Coronary artery (tissue), 2 donors: ENCODE data around the gene PTPRZ1.

Experiments
- DNase-seq: peaks from one replicate; pipeline ENCODE4 v3.0.0-alpha.2; 2017; ENCODE audit warnings: low spot score
- H3K27ac ChIP-seq, 2 donors: fragments of 200-600 bp; sonication (generic); one replicate each; pipeline ENCODE4 v1.5.1; 2016 to 2019
- H3K4me3 ChIP-seq: fragments of 200-600 bp; sonication (generic); 2 replicates; pipeline ENCODE4 v1.5.1; 2016; ENCODE audit warnings: mild to moderate bottlenecking, moderate library complexity
- TF ChIP-seq, protein P1 (sequence below): fragments of 200-600 bp; sonication (generic); IDR thresholded peaks from one replicate; pipeline ENCODE4 v1.5.1; 2019; ENCODE audit warnings: antibody characterized with exemption

Gene PTPRZ1

DNA sequence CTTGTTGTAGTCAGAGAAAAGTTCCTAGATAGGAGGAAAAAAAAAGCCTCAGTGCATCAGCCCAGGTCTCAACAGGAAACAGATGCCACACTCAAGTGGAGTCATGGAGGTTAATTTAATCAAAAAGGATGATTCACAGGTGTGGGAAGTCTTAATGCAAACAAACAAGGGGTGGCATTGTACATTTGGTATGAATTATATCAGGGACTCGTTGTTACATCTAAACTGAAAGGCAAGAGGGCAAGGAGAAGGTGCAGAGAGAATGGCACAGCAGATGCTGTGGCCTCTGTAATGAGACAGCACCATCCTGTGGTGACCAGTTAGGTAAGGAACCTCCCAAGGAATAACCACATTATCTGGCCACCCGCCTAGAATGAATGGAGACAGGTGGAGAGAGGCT is 133.7 kb downstream of the PTPRZ1 start:
- TF ChIP-seq, protein P1, sequence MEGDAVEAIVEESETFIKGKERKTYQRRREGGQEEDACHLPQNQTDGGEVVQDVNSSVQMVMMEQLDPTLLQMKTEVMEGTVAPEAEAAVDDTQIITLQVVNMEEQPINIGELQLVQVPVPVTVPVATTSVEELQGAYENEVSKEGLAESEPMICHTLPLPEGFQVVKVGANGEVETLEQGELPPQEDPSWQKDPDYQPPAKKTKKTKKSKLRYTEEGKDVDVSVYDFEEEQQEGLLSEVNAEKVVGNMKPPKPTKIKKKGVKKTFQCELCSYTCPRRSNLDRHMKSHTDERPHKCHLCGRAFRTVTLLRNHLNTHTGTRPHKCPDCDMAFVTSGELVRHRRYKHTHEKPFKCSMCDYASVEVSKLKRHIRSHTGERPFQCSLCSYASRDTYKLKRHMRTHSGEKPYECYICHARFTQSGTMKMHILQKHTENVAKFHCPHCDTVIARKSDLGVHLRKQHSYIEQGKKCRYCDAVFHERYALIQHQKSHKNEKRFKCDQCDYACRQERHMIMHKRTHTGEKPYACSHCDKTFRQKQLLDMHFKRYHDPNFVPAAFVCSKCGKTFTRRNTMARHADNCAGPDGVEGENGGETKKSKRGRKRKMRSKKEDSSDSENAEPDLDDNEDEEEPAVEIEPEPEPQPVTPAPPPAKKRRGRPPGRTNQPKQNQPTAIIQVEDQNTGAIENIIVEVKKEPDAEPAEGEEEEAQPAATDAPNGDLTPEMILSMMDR, result no peak
- H3K4me3 ChIP-seq, result no peak overlapping the region
- H3K27ac ChIP-seq, result no peak overlapping the region
- DNase-seq, result no peak

DNA sequence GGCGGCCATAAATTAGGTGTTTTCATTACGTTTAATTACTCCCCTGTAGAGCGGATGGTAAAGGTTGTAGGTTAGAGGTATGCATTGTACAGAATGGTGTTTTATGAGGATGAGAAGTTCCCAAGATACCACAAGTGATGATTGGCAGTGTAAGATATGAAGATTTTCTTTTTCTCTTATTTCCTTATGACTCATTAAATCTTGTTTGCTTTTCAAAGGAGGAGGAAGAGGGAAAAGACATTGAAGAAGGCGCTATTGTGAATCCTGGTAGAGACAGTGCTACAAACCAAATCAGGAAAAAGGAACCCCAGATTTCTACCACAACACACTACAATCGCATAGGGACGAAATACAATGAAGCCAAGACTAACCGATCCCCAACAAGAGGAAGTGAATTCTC is 137.2 kb downstream of the PTPRZ1 start:
- TF ChIP-seq, protein P1, result no peak
- no peak for DNase-seq
- no peak overlapping the region for H3K4me3 ChIP-seq
- no peak overlapping the region for H3K27ac ChIP-seq

DNA sequence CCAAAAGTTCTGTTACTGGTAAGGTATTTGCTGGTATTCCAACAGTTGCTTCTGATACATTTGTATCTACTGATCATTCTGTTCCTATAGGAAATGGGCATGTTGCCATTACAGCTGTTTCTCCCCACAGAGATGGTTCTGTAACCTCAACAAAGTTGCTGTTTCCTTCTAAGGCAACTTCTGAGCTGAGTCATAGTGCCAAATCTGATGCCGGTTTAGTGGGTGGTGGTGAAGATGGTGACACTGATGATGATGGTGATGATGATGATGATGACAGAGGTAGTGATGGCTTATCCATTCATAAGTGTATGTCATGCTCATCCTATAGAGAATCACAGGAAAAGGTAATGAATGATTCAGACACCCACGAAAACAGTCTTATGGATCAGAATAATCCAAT is 140.1 kb downstream of the PTPRZ1 start:
- no peak overlapping the region for H3K4me3 ChIP-seq
- no peak for DNase-seq
- no peak overlapping the region for H3K27ac ChIP-seq
- TF ChIP-seq, protein P1, result no peak

DNA sequence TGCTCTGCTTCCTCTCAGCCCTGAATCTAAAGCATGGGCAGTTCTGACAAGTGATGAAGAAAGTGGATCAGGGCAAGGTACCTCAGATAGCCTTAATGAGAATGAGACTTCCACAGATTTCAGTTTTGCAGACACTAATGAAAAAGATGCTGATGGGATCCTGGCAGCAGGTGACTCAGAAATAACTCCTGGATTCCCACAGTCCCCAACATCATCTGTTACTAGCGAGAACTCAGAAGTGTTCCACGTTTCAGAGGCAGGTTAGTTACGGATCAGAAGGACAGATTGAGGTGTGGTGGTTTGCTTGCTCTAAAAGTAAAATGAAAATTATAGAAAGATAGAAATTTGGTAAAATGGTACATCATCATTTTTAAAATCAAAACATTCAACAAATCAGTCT is 140.7 kb downstream of the PTPRZ1 start:
- TF ChIP-seq, protein P1, result no peak
- Histone ChIP-seq H3K27ac (no peak overlapping the region), H3K4me3 (no peak overlapping the region)
- DNase-seq, result no peak

DNA sequence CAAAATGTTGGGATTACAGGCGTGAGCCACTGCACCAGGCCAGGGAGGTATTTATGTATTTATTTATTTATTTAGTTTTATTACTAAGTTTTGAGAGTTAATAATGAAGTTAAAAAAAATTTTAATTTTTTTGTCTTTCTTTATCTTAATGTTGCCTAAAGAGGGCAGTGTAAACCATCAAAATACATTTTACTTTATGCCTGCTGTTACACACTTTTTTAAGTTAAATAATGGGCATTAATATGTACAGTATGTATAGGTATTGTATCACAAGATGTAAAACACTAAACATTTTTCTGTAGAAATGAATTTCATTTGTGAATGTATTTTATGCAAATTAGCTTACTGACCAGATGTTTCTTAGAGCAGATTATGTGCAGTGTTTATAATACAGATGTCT is 141.7 kb downstream of the PTPRZ1 start:
- Histone ChIP-seq H3K27ac (no peak overlapping the region), H3K4me3 (no peak overlapping the region)
- no peak for DNase-seq
- TF ChIP-seq, protein P1, result no peak

DNA sequence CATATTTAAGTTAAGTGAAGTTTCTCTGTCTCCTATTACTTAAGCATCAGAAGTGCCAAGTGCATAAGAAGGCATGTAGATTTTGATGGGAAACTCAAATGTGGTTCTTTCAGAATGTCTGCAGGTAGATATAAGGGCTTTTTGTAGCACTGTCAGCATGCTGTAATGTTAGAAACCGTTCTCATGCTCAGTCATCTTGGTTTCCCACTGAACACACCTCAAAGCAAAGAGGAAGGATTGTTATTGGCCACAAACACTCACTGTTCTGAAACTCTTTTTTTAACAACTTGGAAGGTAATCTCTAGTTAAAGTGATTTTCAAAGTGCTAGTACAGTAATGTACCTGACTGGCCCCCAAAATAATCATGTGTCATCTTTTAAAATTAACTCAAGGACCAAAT is 145.1 kb downstream of the PTPRZ1 start:
- no peak for DNase-seq
- Histone ChIP-seq H3K4me3 (no peak overlapping the region), H3K27ac (no peak overlapping the region)
- TF ChIP-seq, protein P1, result no peak

DNA sequence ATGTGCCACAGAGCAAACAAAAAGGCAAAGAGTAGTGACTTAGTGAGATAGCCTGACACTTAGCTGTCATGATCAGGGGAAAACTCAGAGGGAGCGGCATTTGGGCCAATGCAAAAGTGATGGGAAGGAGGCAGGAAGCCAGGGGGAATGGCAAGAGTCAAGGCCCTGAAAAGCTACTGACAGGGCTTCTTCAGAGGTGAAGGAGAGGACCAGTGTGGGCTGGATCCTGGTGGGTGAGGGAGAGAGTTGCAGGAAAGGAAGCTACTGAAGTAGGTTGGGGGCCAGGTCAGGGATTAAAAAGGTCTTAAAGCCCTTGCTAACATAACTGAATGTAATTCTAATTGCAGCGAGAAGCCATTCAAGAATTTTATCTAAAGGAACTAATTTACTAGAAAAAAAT is 154.1 kb downstream of the PTPRZ1 start:
- Histone ChIP-seq H3K4me3 (no peak overlapping the region), H3K27ac (no peak overlapping the region)
- TF ChIP-seq, protein P1, result no peak
- no peak for DNase-seq
